HepG2 (cell line): ENCODE results near the gene PARK7. TPM values are rescaled to one million over a fixed set of nuclear protein-coding genes. Genes with fewer than 3 reads are reported as not detected.

Experiments used
- ATAC-seq: fragments of 200-7000 bp; cut with Tn5 transposase; 3 replicates; pipeline ENCODE4 v1.9.1; 2020; ENCODE audit warnings: mild to moderate bottlenecking, moderate library complexity
- BruUV-seq: library from RNA; stranded (reverse); fragments of 400-500 nt; replicated peaks from 2 replicates; lab custom pipeline; 2021; lab: Mats Ljungman, UMichigan
- CTCF ChIA-PET: fragments of 300-600 bp; formaldehyde crosslinking; extraction: SDS; loops from one replicate; lab custom pipeline; 2021; ENCODE audit warnings: low total read pairs, inconsistent platforms, low intra/inter-chr PET ratio; lab: Yijun Ruan, JAX
- POLR2A ChIA-PET: fragments of 350-600 bp; sonication (Branson Sonifier 250); formaldehyde crosslinking; loops from one replicate; lab custom pipeline; 2020; ENCODE audit warnings: antibody characterized with exemption, inconsistent platforms; lab: Yijun Ruan, JAX
- DNase-seq: peaks from one replicate; pipeline ENCODE4 v3.0.0-alpha.2; 2015; ENCODE audit warnings: low spot score
- FAIRE-seq: peaks from 3 replicates; lab custom pipeline; 2011; peaks lifted over from hg19 to GRCh38; lab: Jason Lieb, UNC
- H2AFZ ChIP-seq: one replicate; pipeline ENCODE4 v1.6.1; 2011; ENCODE audit warnings: low read length, inconsistent platforms
- H3K27ac ChIP-seq: fragments of 300-600 bp; 3 replicates; pipeline ENCODE4 v1.8.0; 2011; ENCODE audit warnings: mixed run types, mild to moderate bottlenecking, mixed read lengths, low read length, inconsistent platforms; ENCODE audit not compliant: insufficient read depth; ENCODE audit errors: extremely low read length
- H3K27me3 ChIP-seq, 2 experiments: fragments of 200-600 bp in 1 of 2; 2 replicates in 1 of 2; 3 replicates in 1 of 2; pipeline versions ENCODE4 v1.6.0 to v1.8.0; 2011; ENCODE audit warnings: low read length in 2 of 2, mild to moderate bottlenecking in 2 of 2, moderate library complexity in 2 of 2, inconsistent platforms in 1 of 2; ENCODE audit not compliant: insufficient read depth in 2 of 2, control insufficient read depth in 1 of 2
- H3K36me3 ChIP-seq, 2 experiments: fragments of 200-600 bp in 1 of 2; replicated peaks in 1 of 2; 2 replicates in 1 of 2; 3 replicates in 1 of 2; pipeline versions ENCODE4 v1.5.1 to v1.8.0; 2011; ENCODE audit warnings: low read length in 2 of 2, inconsistent platforms in 1 of 2; ENCODE audit not compliant: insufficient read depth in 2 of 2, control insufficient read depth in 1 of 2
- H3K4me1 ChIP-seq: 2 replicates; pipeline ENCODE4 v1.5.1; 2012; ENCODE audit warnings: low read length, inconsistent platforms; ENCODE audit not compliant: insufficient read depth
- H3K4me2 ChIP-seq: 2 replicates; pipeline ENCODE4 v1.6.0; 2011; ENCODE audit warnings: low read depth, low read length, inconsistent platforms
- H3K4me3 ChIP-seq, 3 experiments: fragments of 200-600 bp in 1 of 3; sonication (generic), shearing (Covaris generic) in 1 of 3; replicated peaks in 1 of 3; 2 replicates each; pipeline ENCODE4 v1.5.1; 2011 to 2016; ENCODE audit warnings: low read length in 3 of 3, inconsistent platforms in 2 of 3, low read depth in 2 of 3, mild to moderate bottlenecking in 2 of 3, control low read depth in 1 of 3, mixed read lengths in 1 of 3; ENCODE audit not compliant: insufficient read depth in 1 of 3
- H3K79me2 ChIP-seq: one replicate; pipeline ENCODE4 v1.6.1; 2011; ENCODE audit warnings: low read length, inconsistent platforms; ENCODE audit not compliant: insufficient read depth
- H3K9ac ChIP-seq: 2 replicates; pipeline ENCODE4 v1.6.0; 2011; ENCODE audit warnings: mild to moderate bottlenecking, low read depth, low read length, inconsistent platforms; ENCODE audit not compliant: insufficient read depth
- H3K9me3 ChIP-seq: 2 replicates; pipeline ENCODE4 v1.5.1; 2012; ENCODE audit warnings: mild to moderate bottlenecking, low read length
- H4K20me1 ChIP-seq: 2 replicates; pipeline ENCODE4 v1.6.0; 2011; ENCODE audit warnings: inconsistent platforms, mild to moderate bottlenecking, low read length, moderate library complexity; ENCODE audit not compliant: insufficient read depth
- EP300 ChIP-seq, 3 experiments: sonication (generic) in 1 of 3; formaldehyde crosslinking in 1 of 3; IDR thresholded peaks; 2 replicates each; pipeline versions ENCODE4 v1.5.1 to v1.6.1; 2011 to 2020; ENCODE audit warnings: low read depth in 2 of 3, low read length in 2 of 3, borderline replicate concordance in 1 of 3, improper control_type of control experiment in 1 of 3, mild to moderate bottlenecking in 1 of 3, missing genetic modification reagents in 1 of 3, moderate library complexity in 1 of 3
- ISX ChIP-seq: sonication (generic); formaldehyde crosslinking; conservative IDR thresholded peaks from 2 replicates; pipeline ENCODE4 v1.5.0; 2020; ENCODE audit warnings: missing genetic modification reagents
- KDM5A ChIP-seq: fragments of 200-600 bp; sonication (generic); IDR thresholded peaks from 2 replicates; pipeline ENCODE4 v1.7.0; 2018; ENCODE audit warnings: antibody characterized with exemption, mild to moderate bottlenecking, low read length, borderline replicate concordance
- TEAD2 ChIP-seq: sonication (generic); formaldehyde crosslinking; IDR thresholded peaks from 2 replicates; pipeline ENCODE4 v1.9.0; 2021; ENCODE audit warnings: missing genetic modification reagents
- ZNF121 ChIP-seq: sonication (generic); formaldehyde crosslinking; IDR thresholded peaks from 2 replicates; pipeline ENCODE4 v1.5.0; 2020; ENCODE audit warnings: mild to moderate bottlenecking, missing genetic modification reagents
- ZNF234 ChIP-seq: sonication (generic); formaldehyde crosslinking; conservative IDR thresholded peaks from 2 replicates; pipeline ENCODE4 v1.5.1; 2020; ENCODE audit warnings: mild to moderate bottlenecking, missing genetic modification reagents
- ZSCAN5A ChIP-seq: sonication (generic); formaldehyde crosslinking; IDR thresholded peaks from 2 replicates; pipeline ENCODE4 v1.8.0; 2022; ENCODE audit warnings: mild to moderate bottlenecking, missing genetic modification reagents, borderline replicate concordance
- WGBS: methylation state at CpG from one replicate; pipeline ENCODE4 v1.1.6; 2017; ENCODE audit warnings: low lambda C conversion rate; 5-methylcytosine and 5-hydroxymethylcytosine counted together
- in situ Hi-C: cut with HindIII; loops from 2 replicates; pipeline ENCODE4 v1.10.0; 2017; ENCODE audit warnings: low pct_unique_long_range_greater_than_20kb; ENCODE audit not compliant: extremely low pct_ligation_motif_present
- intact Hi-C: fragments of 100-400 bp; cut with micrococcal nuclease; formaldehyde crosslinking; loops from one replicate; pipeline ENCODE4 v1.10.0; 2022; ENCODE audit not compliant: unreplicated experiment
- polyA plus RNA-seq, 8 experiments: library from polyadenylated mRNA; depleted of rRNA in 3 of 8; stranded (reverse) in 7 of 8; unstranded in 1 of 8; fragments of >200 nt; fragmentation: Illumina TruSeq in 4 of 8; extraction: Trizol in 4 of 8; gene quantifications; 2 replicates each; pipeline versions ENCODE4 v1.2.1 to v1.2.3, GENCODE V29; 2011 to 2016; ENCODE audit warnings: low read depth in 4 of 8, missing spikeins in 1 of 8, mixed read lengths in 1 of 8; ENCODE audit not compliant: insufficient read depth in 1 of 8
- total RNA-seq, 5 experiments: library from RNA; depleted of rRNA; stranded (reverse); fragments of >200 nt; fragmentation: Illumina TruSeq; extraction: Trizol; gene quantifications; 2 replicates each; pipeline ENCODE4 v1.2.3, GENCODE V29; 2016; ENCODE audit warnings: low read depth in 1 of 5

PARK7 gene
- total and polyA plus RNA-seq, 2 of the 13 experiments (the other 11 are each of a cell fraction or from before 2014, with no cell fraction given), result 212 to 296 TPM

GRCh38 chr1:7962014-7962335 lies 464 bp downstream of the PARK7 start:
- peaks cover 58% of the 10 kb centered on the region for H3K4me1 ChIP-seq
- DNase-seq (no peak), FAIRE-seq (no peak), ATAC-seq (peak; percentile 3; the same call in 1 of the 3 replicates)
- peak overlapping the region; percentile 89 for H3K9ac ChIP-seq
- ChIA-PET CTCF (interaction anchor here (1.6 kb wide), 1 partner anchor 390 kb away, joined by 4 read pairs; no protein-coding TSS in a partner anchor), POLR2A (interaction anchor here (1.0 to 2.2 kb wide), 6 partner anchors 8 to 242 kb away, joined by 3 to 15 read pairs (median 4); partner anchors contain the start of gene TNFRSF9)
- H3K79me2 ChIP-seq, result peaks cover 44% of the 10 kb centered on the region
- no peaks in the 10 kb centered on the region for H4K20me1 ChIP-seq
- no peaks in the 10 kb centered on the region for H3K27me3 ChIP-seq
- peaks cover 5 to 31% of the 10 kb centered on the region in 2 experiments for H3K36me3 ChIP-seq
- H3K4me3 ChIP-seq, result peak overlapping the region; percentile 61 to 95 (median 87)
- no TSS peak for BruUV-seq
- H3K27ac ChIP-seq, result peak overlapping the region; percentile 76
- H3K9me3 ChIP-seq, result no peaks in the 10 kb centered on the region
- in situ Hi-C loops (no loop called here), intact Hi-C loops (no loop called here)
- peak overlapping the region; percentile 81 for H3K4me2 ChIP-seq
- WGBS, result 3% methylated on average over 8 of the region's 10 CpGs
- 0 out of 2 replicates have a peak, but pooled peaks have one; percentile 1 for TF ChIP-seq TEAD2 (CRISPR knock-in tag)
- no peak for TF ChIP-seq EP300 (IDR thresholded peaks at IDR 0.05; ENCODE audit: low read depth in 2 of 2, low read length in 2 of 2)
- no peak for TF ChIP-seq EP300 (CRISPR knock-in tag; IDR thresholded peaks at IDR 0.05; ENCODE audit: borderline replicate concordance)
- 0 out of 2 replicates have a peak, but pooled peaks have one; percentile 8 for TF ChIP-seq ZNF234 (CRISPR knock-in tag)
- TF ChIP-seq ISX, result peak; percentile 51; the same call in 1 of the 2 replicates
- peak; percentile 70; the same call in 1 of the 2 replicates for TF ChIP-seq KDM5A
- no peak for TF ChIP-seq ZNF121
- no peak for TF ChIP-seq ZSCAN5A (CRISPR knock-in tag)
- H2AFZ ChIP-seq, result no peak overlapping the region
